H9 (cell line): ENCODE measurements around the gene MLPH. TPM values are rescaled to one million over a fixed set of nuclear protein-coding genes. Genes with fewer than 3 reads are reported as not detected.
A peak's percentile ranks its signal among the peaks of the same experiment; 100 is the strongest.

Experiments
- DNase-seq: peaks from one replicate; pipeline ENCODE4 v3.0.0-alpha.2; 2017
- H2AFZ ChIP-seq: one replicate; pipeline ENCODE4 v1.6.1; 2013; ENCODE audit warnings: mild to moderate bottlenecking, low read length, control low read depth, moderate library complexity
- H2AK5ac ChIP-seq: 2 replicates; pipeline ENCODE4 v1.6.1; 2013; ENCODE audit warnings: low read length, control low read depth, mixed read lengths; ENCODE audit not compliant: insufficient read length
- H2BK120ac ChIP-seq: one replicate; pipeline ENCODE4 v1.6.1; 2013; ENCODE audit warnings: low read depth, mild to moderate bottlenecking, low read length, control low read depth, inconsistent platforms; ENCODE audit not compliant: poor library complexity, severe bottlenecking
- H2BK12ac ChIP-seq: 2 replicates; pipeline ENCODE4 v1.6.1; 2013; ENCODE audit warnings: low read length, control low read depth, mixed read lengths, low read depth; ENCODE audit not compliant: insufficient read length
- H2BK15ac ChIP-seq: 2 replicates; pipeline ENCODE4 v1.6.1; 2013; ENCODE audit warnings: low read depth, low read length, control low read depth
- H2BK20ac ChIP-seq: one replicate; pipeline ENCODE4 v1.6.1; 2013; ENCODE audit warnings: low read depth, mild to moderate bottlenecking, low read length, control low read depth, inconsistent platforms; ENCODE audit not compliant: poor library complexity, severe bottlenecking
- H2BK5ac ChIP-seq: 2 replicates; pipeline ENCODE4 v1.6.1; 2013; ENCODE audit warnings: low read length, control low read depth, mixed read lengths; ENCODE audit not compliant: insufficient read length
- H3K14ac ChIP-seq: 2 replicates; pipeline ENCODE4 v1.6.1; 2013; ENCODE audit warnings: low read length, control low read depth; ENCODE audit not compliant: insufficient read depth
- H3K18ac ChIP-seq: 2 replicates; pipeline ENCODE4 v1.6.1; 2013; ENCODE audit warnings: low read depth, mild to moderate bottlenecking, mixed read lengths, low read length, control low read depth; ENCODE audit not compliant: insufficient read length
- H3K23ac ChIP-seq: 2 replicates; pipeline ENCODE4 v1.6.1; 2013; ENCODE audit warnings: low read length, control low read depth, mixed read lengths, low read depth; ENCODE audit not compliant: insufficient read length
- H3K23me2 ChIP-seq: 2 replicates; pipeline ENCODE4 v1.6.1; 2013; ENCODE audit warnings: low read depth, mild to moderate bottlenecking, mixed read lengths, low read length, control low read depth; ENCODE audit not compliant: insufficient read length, poor library complexity, severe bottlenecking
- H3K27ac ChIP-seq: 2 replicates; pipeline ENCODE4 v1.5.1; 2013; ENCODE audit warnings: low read length, control low read depth, mixed read lengths, low read depth; ENCODE audit not compliant: insufficient read length
- H3K27me3 ChIP-seq: 2 replicates; pipeline ENCODE4 v1.6.1; 2013; ENCODE audit warnings: low read length, control low read depth, inconsistent platforms; ENCODE audit not compliant: insufficient read depth
- H3K4ac ChIP-seq: 2 replicates; pipeline ENCODE4 v1.6.1; 2013; ENCODE audit warnings: low read depth, mild to moderate bottlenecking, control low read depth, inconsistent platforms, low read length, moderate library complexity
- H3K4me1 ChIP-seq: 2 replicates; pipeline ENCODE4 v1.6.1; 2013; ENCODE audit warnings: low read length, control low read depth, inconsistent platforms; ENCODE audit not compliant: insufficient read depth
- H3K4me2 ChIP-seq: 2 replicates; pipeline ENCODE4 v1.6.1; 2013; ENCODE audit warnings: low read length, control low read depth, mixed read lengths; ENCODE audit not compliant: insufficient read length, insufficient read depth
- H3K56ac ChIP-seq: 2 replicates; pipeline ENCODE4 v1.6.1; 2013; ENCODE audit warnings: low read depth, mild to moderate bottlenecking, mixed read lengths, low read length, control low read depth; ENCODE audit not compliant: insufficient read length
- H3K79me1 ChIP-seq: 2 replicates; pipeline ENCODE4 v1.6.1; 2013; ENCODE audit warnings: low read depth, mild to moderate bottlenecking, moderate library complexity, low read length, control low read depth, inconsistent platforms; ENCODE audit not compliant: insufficient read depth, poor library complexity, severe bottlenecking
- H3K79me2 ChIP-seq: 2 replicates; pipeline ENCODE4 v1.6.1; 2013; ENCODE audit warnings: low read length, control low read depth, inconsistent platforms; ENCODE audit not compliant: insufficient read depth
- H3K9ac ChIP-seq: 2 replicates; pipeline ENCODE4 v1.6.1; 2013; ENCODE audit warnings: low read length, control low read depth, mixed read lengths; ENCODE audit not compliant: insufficient read length; ENCODE audit errors: extremely low read depth
- H3K9me3 ChIP-seq: one replicate; pipeline ENCODE4 v1.6.1; 2013; ENCODE audit warnings: low read depth, low read length, inconsistent platforms; ENCODE audit not compliant: control insufficient read depth
- H3T11ph ChIP-seq: one replicate; pipeline ENCODE4 v1.6.1; 2013; ENCODE audit warnings: mild to moderate bottlenecking, low read length, control low read depth, inconsistent platforms
- H4K20me1 ChIP-seq: one replicate; pipeline ENCODE4 v1.6.1; 2013; ENCODE audit not compliant: control insufficient read depth, insufficient read length, insufficient read depth
- H4K5ac ChIP-seq: 2 replicates; pipeline ENCODE4 v1.6.1; 2013; ENCODE audit warnings: low read depth, mild to moderate bottlenecking, mixed read lengths, low read length, control low read depth; ENCODE audit not compliant: insufficient read length
- H4K8ac ChIP-seq: replicated peaks from 2 replicates; pipeline ENCODE4 v1.6.1; 2013; ENCODE audit warnings: low read length, control low read depth, mixed read lengths, low read depth; ENCODE audit not compliant: insufficient read length
- H4K91ac ChIP-seq: 2 replicates; pipeline ENCODE4 v1.6.1; 2013; ENCODE audit warnings: low read depth, mild to moderate bottlenecking, moderate library complexity, mixed read lengths, low read length, control low read depth; ENCODE audit not compliant: insufficient read length
- H3K27ac Mint-ChIP-seq, 3 experiments: 2 replicates in 2 of 3; 3 replicates in 1 of 3; pipeline ENCODE4 v1.8.0; 2020 to 2021; ENCODE audit warnings: mixed read lengths in 3 of 3, mild to moderate bottlenecking in 1 of 3, moderate library complexity in 1 of 3
- H3K27me3 Mint-ChIP-seq: 2 replicates; pipeline ENCODE4 v1.8.0; 2021; ENCODE audit warnings: low read depth, mild to moderate bottlenecking, moderate library complexity, mixed read lengths
- H3K36me3 Mint-ChIP-seq, 3 experiments: 2 replicates in 2 of 3; 3 replicates in 1 of 3; pipeline ENCODE4 v1.8.0; 2020 to 2021; ENCODE audit warnings: low read depth in 3 of 3, mixed read lengths in 3 of 3; ENCODE audit not compliant: insufficient read depth in 1 of 3
- H3K4me1 Mint-ChIP-seq, 2 experiments: 2 replicates each; pipeline ENCODE4 v1.8.0; 2020; ENCODE audit warnings: mixed read lengths in 2 of 2
- H3K4me3 Mint-ChIP-seq, 2 experiments: 2 replicates in 1 of 2; 3 replicates in 1 of 2; pipeline ENCODE4 v1.8.0; 2020 to 2021; ENCODE audit warnings: mild to moderate bottlenecking in 2 of 2, mixed read lengths in 2 of 2, moderate library complexity in 1 of 2
- H3K9me3 Mint-ChIP-seq, 2 experiments: 2 replicates in 1 of 2; 3 replicates in 1 of 2; pipeline ENCODE4 v1.8.0; 2020; ENCODE audit warnings: mild to moderate bottlenecking in 2 of 2, mixed read lengths in 2 of 2, moderate library complexity in 1 of 2
- CTCF ChIP-seq: fragments of 200-600 bp; sonication (generic); conservative IDR thresholded peaks from 3 replicates; pipeline ENCODE4 v1.8.0; 2021; ENCODE audit warnings: antibody characterized with exemption, mild to moderate bottlenecking
- WGBS: extraction: QIAGEN DNeasy Blood & Tissue Kit; methylation state at CpG from one replicate; pipeline ENCODE4 v1.1.7; 2013; ENCODE audit warnings: missing lambda C conversion rate, low lambda C conversion rate, mixed read lengths; ENCODE audit not compliant: insufficient read length; ENCODE audit errors: extremely low coverage; 5-methylcytosine and 5-hydroxymethylcytosine counted together
- total RNA-seq: library from RNA; stranded (reverse); gene quantifications from 2 replicates; pipeline ENCODE4 v1.2.1, GENCODE V29; 2021

MLPH gene
- total RNA-seq, 1 experiment from 2014 or later = 3.4 TPM

- Histone ChIP-seq H3K23ac (no peak overlapping the region), H4K20me1 (no peaks in the 10 kb centered on the region), H4K5ac (no peak overlapping the region), H4K8ac (no peak overlapping the region), H3K14ac (no peak overlapping the region), H3K79me1 (no peaks in the 10 kb centered on the region), H3T11ph (no peak overlapping the region), H2BK15ac (no peak overlapping the region), H2BK12ac (no peak overlapping the region), H2AK5ac (no peak overlapping the region), H3K23me2 (no peaks in the 10 kb centered on the region), H4K91ac (no peak overlapping the region), H2BK120ac (no peak overlapping the region), H3K9ac (no peak overlapping the region), H2BK20ac (no peak overlapping the region), H3K4me2 (no peak overlapping the region), H3K56ac (no peak overlapping the region), H3K79me2 (no peaks in the 10 kb centered on the region), H3K4me1 (no peaks in the 10 kb centered on the region), H2BK5ac (no peak overlapping the region), H3K27ac (no peak overlapping the region), H3K27me3 (no peaks in the 10 kb centered on the region), H3K4ac (no peak overlapping the region), H3K18ac (no peak overlapping the region), H3K9me3 (no peaks in the 10 kb centered on the region), H2AFZ (no peak overlapping the region)
- H3K9me3 Mint-ChIP-seq = peaks cover 0 to 3% of the 10 kb centered on the region in 2 experiments; a peak in 2 of 5 replicates
- peak overlapping the region in 1 of 3 experiments; percentile 73; a peak in 1 of 7 replicates for H3K27ac Mint-ChIP-seq
- peaks cover 4% of the 10 kb centered on the region; the same call in 1 of the 2 replicates for H3K27me3 Mint-ChIP-seq
- DNase-seq = no peak
- peaks cover 3% of the 10 kb centered on the region in 2 experiments; a peak in 2 of 4 replicates for H3K4me1 Mint-ChIP-seq
- H3K36me3 Mint-ChIP-seq = no peaks in the 10 kb centered on the region
- WGBS = no CpG with 5 or more reads among the region's 6 CpGs
- H3K4me3 Mint-ChIP-seq = no peak overlapping the region
- TF ChIP-seq CTCF = no peak
Observed at GRCh38 chr2:237515621-237516275, 28.7 kb downstream of the MLPH start.
